Neural crest cell (in vitro differentiated cells): ENCODE measurements around the gene PHKG1. TPM values are rescaled to one million over a fixed set of nuclear protein-coding genes. Genes with fewer than 3 reads are reported as not detected.
"Not testable (repeated sequence)": the region's sequence is repeated elsewhere in the genome, so short reads cannot be mapped to it uniquely, and the experiment has no call there.

Source experiments
- DNase-seq: peaks from one replicate; pipeline ENCODE4 v3.0.0; 2021; ENCODE audit warnings: low read depth, mixed read lengths, low spot score
- H3K27ac Mint-ChIP-seq: one replicate; pipeline ENCODE4 v1.8.0; 2021; ENCODE audit warnings: mild to moderate bottlenecking, mixed read lengths; ENCODE audit not compliant: unreplicated experiment
- H3K27me3 Mint-ChIP-seq: 2 replicates; pipeline ENCODE4 v1.8.0; 2021; ENCODE audit warnings: low read depth, mild to moderate bottlenecking, mixed read lengths
- H3K36me3 Mint-ChIP-seq: 2 replicates; pipeline ENCODE4 v1.8.0; 2021; ENCODE audit warnings: low read depth, mild to moderate bottlenecking, mixed read lengths
- H3K4me1 Mint-ChIP-seq: 2 replicates; pipeline ENCODE4 v1.8.0; 2021; ENCODE audit warnings: mixed read lengths
- H3K4me3 Mint-ChIP-seq: one replicate; pipeline ENCODE4 v1.8.0; 2021; ENCODE audit warnings: mild to moderate bottlenecking, mixed read lengths
- H3K9me3 Mint-ChIP-seq: 2 replicates; pipeline ENCODE4 v1.8.0; 2021; ENCODE audit warnings: mixed read lengths
- CTCF ChIP-seq: fragments of 200-600 bp; sonication (generic); conservative IDR thresholded peaks from 2 replicates; pipeline ENCODE4 v1.5.0; 2021; ENCODE audit warnings: antibody characterized with exemption, mild to moderate bottlenecking
- total RNA-seq: library from RNA; stranded (reverse); gene quantifications from 2 replicates; pipeline ENCODE4 v1.2.1, GENCODE V29; 2021

PHKG1 gene
- total RNA-seq, 1 donor from 2014 or later = 1.7 TPM

GRCh38 chr7:56115852-56116538, 23.2 kb upstream of the PHKG1 start, which contains the start of gene NUPR2:
Gene NUPR2, minus strand, starts transcription at chr7:56116417. Its CDS starts 103 bp downstream, at chr7:56116314.
- H3K4me1 Mint-ChIP-seq = no peaks in the 10 kb centered on the region
- no peak for TF ChIP-seq CTCF
- H3K4me3 Mint-ChIP-seq = no peak within 1 kb of the TSS
- H3K36me3 Mint-ChIP-seq = peaks cover 3% of the 10 kb centered on the region
- H3K9me3 Mint-ChIP-seq = peaks cover 8% of the 10 kb centered on the region
- H3K27me3 Mint-ChIP-seq = no peaks in the 10 kb centered on the region
- no peak for DNase-seq
- no peak within 1 kb of the TSS for H3K27ac Mint-ChIP-seq

DNA sequence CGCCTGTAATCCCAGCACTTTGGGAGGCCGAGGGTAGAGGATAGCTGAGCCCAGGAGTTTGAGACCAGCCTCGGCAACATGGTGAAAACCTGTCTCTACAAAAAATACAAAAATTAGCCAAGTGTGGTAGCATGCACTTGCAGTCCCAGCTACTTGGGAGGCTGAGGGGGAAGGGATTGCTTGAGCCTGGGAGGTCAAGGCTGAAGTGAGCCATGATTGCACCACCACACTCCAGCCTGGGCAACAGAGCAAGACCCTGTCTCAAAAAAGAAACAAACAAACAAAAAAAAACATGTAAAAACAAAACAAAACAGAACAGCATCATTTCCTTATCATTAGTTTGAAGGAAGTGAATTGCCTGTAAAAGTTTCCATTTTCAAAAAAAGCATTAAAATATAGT, 19.5 kb upstream of the PHKG1 start:
- H3K4me1 Mint-ChIP-seq, DNase-seq, H3K27ac Mint-ChIP-seq, H3K9me3 Mint-ChIP-seq, H3K36me3 Mint-ChIP-seq, H3K4me3 Mint-ChIP-seq: not testable (repeated sequence)
- peaks cover 14% of the 10 kb centered on the region for H3K27me3 Mint-ChIP-seq

DNA sequence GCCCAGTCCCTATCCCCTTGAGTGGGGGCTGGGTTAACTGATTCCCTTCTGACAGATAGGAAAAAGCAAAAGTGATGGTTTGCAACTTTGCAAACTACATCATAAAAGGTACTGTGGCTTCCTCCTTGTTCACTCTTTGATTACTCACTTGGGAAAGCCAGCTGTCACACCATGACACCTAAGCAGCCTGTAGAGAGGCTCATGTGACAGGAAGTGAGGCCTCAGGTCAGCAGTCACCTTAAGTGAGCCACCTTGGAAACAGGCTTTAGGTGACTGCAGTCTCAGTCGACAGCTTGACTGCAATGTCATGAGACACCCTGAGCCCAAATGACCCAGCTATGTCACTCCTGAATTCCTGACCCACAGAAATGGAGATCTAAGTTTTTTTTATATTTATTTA, 17.9 kb upstream of the PHKG1 start:
- Mint-ChIP-seq H3K4me1 (peaks cover 14% of the 10 kb centered on the region), H3K4me3 (no peak overlapping the region), H3K36me3 (peaks cover 12% of the 10 kb centered on the region), H3K9me3 (peaks cover 5% of the 10 kb centered on the region), H3K27ac (no peak overlapping the region), H3K27me3 (peaks cover 21% of the 10 kb centered on the region)
- DNase-seq = no peak
- no peak for TF ChIP-seq CTCF

- TF ChIP-seq CTCF = no peak
- peaks cover 20% of the 10 kb centered on the region for H3K4me1 Mint-ChIP-seq
- peaks cover 16% of the 10 kb centered on the region for H3K36me3 Mint-ChIP-seq
- peak overlapping the region; percentile 47 for H3K4me3 Mint-ChIP-seq
- no peak overlapping the region for H3K27ac Mint-ChIP-seq
- no peak for DNase-seq
- H3K27me3 Mint-ChIP-seq = peaks cover 21% of the 10 kb centered on the region
- peaks cover 3% of the 10 kb centered on the region for H3K9me3 Mint-ChIP-seq
Observed at GRCh38 chr7:56107954-56108258, 15.2 kb upstream of the PHKG1 start.

DNA sequence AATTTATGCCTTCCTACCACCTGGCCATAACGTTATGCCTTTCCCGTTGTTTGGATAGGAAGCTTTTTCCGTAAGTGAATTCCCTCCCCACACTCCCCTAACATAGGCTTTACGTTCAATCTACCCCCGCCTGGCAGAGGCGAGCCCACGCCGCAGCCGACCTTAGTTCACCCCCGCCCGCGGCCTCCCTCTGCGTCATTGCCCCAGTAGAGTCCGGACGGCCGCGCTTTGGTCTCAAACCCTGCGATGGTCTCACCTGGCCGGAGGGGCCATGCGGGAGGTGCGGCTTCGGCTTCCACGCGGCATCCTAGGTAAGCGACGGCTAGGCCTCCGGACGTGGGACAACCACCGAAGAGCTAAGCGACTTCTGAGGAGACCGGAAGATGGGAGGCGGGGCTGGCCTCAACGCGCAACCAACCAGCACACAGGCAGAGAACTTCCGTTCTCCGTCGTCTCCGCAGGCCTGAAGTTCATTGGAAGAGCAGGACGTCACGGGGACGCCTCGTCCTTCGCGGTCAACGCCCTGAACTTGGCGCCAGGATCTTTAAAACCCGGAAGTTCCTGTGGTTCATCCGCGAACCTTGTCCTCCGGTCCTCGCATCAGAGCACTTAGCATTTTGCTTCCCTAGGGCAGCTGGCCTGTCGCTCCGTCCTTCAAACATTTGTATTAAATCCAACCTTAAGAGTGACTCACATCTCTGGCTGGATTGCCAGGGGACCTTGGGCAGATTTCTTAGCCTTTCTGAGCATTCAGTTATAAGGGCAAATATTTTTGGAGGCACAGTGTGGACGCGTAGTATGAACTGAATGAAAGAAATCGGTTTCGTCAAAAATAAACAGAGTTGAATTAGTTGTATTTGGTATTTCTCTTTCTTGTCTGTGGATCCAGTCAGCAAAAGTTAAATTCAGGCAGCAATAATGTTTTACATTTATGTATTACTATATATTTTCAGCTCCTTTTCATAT, 13.6 kb upstream of the PHKG1 start, which contains the start of gene CHCHD2:
TSS of gene CHCHD2 (minus strand) at position 369 of the 966 bp plus-strand sequence. CDS start at position 306, 63 bp downstream.
- Mint-ChIP-seq H3K9me3 (peaks cover 3% of the 10 kb centered on the region), H3K27me3 (peaks cover 21% of the 10 kb centered on the region), H3K4me3 (peak within 1 kb of the TSS; percentile 97), H3K36me3 (peaks cover 21% of the 10 kb centered on the region), H3K4me1 (peaks cover 20% of the 10 kb centered on the region), H3K27ac (peak within 1 kb of the TSS; percentile 96)
- peak; percentile 74 for DNase-seq
- no peak for TF ChIP-seq CTCF
